Astrocyte (in vitro differentiated cells and primary cell): Measurements from ENCODE around the gene KCNH6. TPM values are rescaled to one million over a fixed set of nuclear protein-coding genes. Genes with fewer than 3 reads are reported as not detected.

Experiments used
- DNase-seq: peaks from one replicate; pipeline ENCODE4 v3.0.0-alpha.2; 2010; ENCODE audit warnings: low read depth
- FAIRE-seq: peaks from 2 replicates; lab custom pipeline; 2011; peaks lifted over from hg19 to GRCh38; lab: Jason Lieb, UNC
- H2AFZ ChIP-seq: 2 replicates; pipeline ENCODE4 v1.6.0; 2012; ENCODE audit warnings: low read depth, low read length, inconsistent platforms
- H3K27ac ChIP-seq: 2 replicates; pipeline ENCODE4 v1.5.1; 2011; ENCODE audit warnings: low read depth, low read length, inconsistent platforms
- H3K27me3 ChIP-seq: 2 replicates; pipeline ENCODE4 v1.6.0; 2011; ENCODE audit warnings: low read length, inconsistent platforms; ENCODE audit not compliant: insufficient read depth
- H3K36me3 ChIP-seq: 2 replicates; pipeline ENCODE4 v1.5.1; 2011; ENCODE audit warnings: low read length, inconsistent platforms; ENCODE audit not compliant: insufficient read depth
- H3K4me1 ChIP-seq: 2 replicates; pipeline ENCODE4 v1.5.1; 2011; ENCODE audit warnings: low read length, inconsistent platforms; ENCODE audit not compliant: insufficient read depth
- H3K4me2 ChIP-seq: 2 replicates; pipeline ENCODE4 v1.6.0; 2012; ENCODE audit warnings: low read length, inconsistent platforms
- H3K4me3 ChIP-seq: 2 replicates; pipeline ENCODE4 v1.5.1; 2011; ENCODE audit warnings: low read depth, mild to moderate bottlenecking, low read length, inconsistent platforms; ENCODE audit not compliant: insufficient read depth
- H3K79me2 ChIP-seq: 2 replicates; pipeline ENCODE4 v1.6.0; 2012; ENCODE audit warnings: mild to moderate bottlenecking, low read length, inconsistent platforms; ENCODE audit not compliant: insufficient read depth
- H3K9ac ChIP-seq: 2 replicates; pipeline ENCODE4 v1.6.0; 2012; ENCODE audit warnings: mild to moderate bottlenecking, low read length, inconsistent platforms
- H3K9me3 ChIP-seq: 2 replicates; pipeline ENCODE4 v1.5.1; 2012; ENCODE audit warnings: low read depth, mild to moderate bottlenecking, low read length, inconsistent platforms; ENCODE audit not compliant: insufficient read depth
- H4K20me1 ChIP-seq: 2 replicates; pipeline ENCODE4 v1.6.0; 2012; ENCODE audit warnings: low read length, inconsistent platforms; ENCODE audit not compliant: insufficient read depth
- H3K27ac Mint-ChIP-seq: one replicate; pipeline ENCODE4 v1.8.0; 2021; ENCODE audit warnings: mild to moderate bottlenecking, mixed read lengths; ENCODE audit not compliant: unreplicated experiment
- H3K27me3 Mint-ChIP-seq: one replicate; pipeline ENCODE4 v1.8.0; 2021; ENCODE audit warnings: low read depth, mixed read lengths; ENCODE audit not compliant: unreplicated experiment
- H3K36me3 Mint-ChIP-seq: one replicate; pipeline ENCODE4 v1.8.0; 2021; ENCODE audit warnings: low read depth, mixed read lengths; ENCODE audit not compliant: unreplicated experiment
- H3K4me1 Mint-ChIP-seq: one replicate; pipeline ENCODE4 v1.8.0; 2021; ENCODE audit warnings: low read depth, mixed read lengths; ENCODE audit not compliant: unreplicated experiment
- H3K4me3 Mint-ChIP-seq: one replicate; pipeline ENCODE4 v1.8.0; 2021; ENCODE audit warnings: mild to moderate bottlenecking, moderate library complexity, mixed read lengths; ENCODE audit not compliant: unreplicated experiment
- H3K9me3 Mint-ChIP-seq: one replicate; pipeline ENCODE4 v1.8.0; 2021; ENCODE audit warnings: mild to moderate bottlenecking, mixed read lengths; ENCODE audit not compliant: unreplicated experiment
- CTCF ChIP-seq: IDR thresholded peaks from 2 replicates; pipeline ENCODE4 v1.5.1; 2011; ENCODE audit warnings: low read depth, mild to moderate bottlenecking, inconsistent platforms, low read length, moderate library complexity; ENCODE audit not compliant: insufficient read depth
- EZH2 ChIP-seq: IDR thresholded peaks from 2 replicates; pipeline ENCODE4 v1.6.1; 2012; ENCODE audit warnings: mild to moderate bottlenecking, low read length, inconsistent platforms; ENCODE audit not compliant: insufficient read depth
- total RNA-seq: library from RNA; stranded (reverse); gene quantifications from 2 replicates; pipeline ENCODE4 v1.2.1, GENCODE V29; 2021

KCNH6 gene
- total RNA-seq, 1 donor from 2014 or later = not detected

DNA sequence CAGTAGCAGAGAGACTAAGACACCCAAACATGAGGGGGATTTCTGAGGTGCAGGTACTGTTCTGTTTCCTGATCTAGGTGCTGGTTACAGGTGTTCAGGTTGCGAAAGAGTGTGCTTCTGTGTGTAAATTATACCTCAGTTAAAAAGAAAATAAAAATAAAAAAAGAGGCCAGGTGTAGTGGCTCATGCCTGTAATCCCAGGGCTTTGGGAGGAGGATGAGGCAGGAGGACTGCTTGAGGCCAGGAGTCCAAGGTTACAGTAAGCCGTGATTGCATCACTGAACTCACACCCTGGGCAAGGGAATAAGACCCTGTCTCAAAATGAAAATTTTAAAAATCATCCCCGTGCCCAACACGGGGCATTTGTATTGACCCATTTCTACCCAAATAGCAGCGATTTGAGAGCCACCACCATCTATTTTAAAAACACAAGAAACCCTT, 23.9 kb downstream of the KCNH6 start:
- H3K9ac ChIP-seq = no peak overlapping the region
- Mint-ChIP-seq H3K36me3 (no peaks in the 10 kb centered on the region), H3K4me1 (peaks cover 5% of the 10 kb centered on the region), H3K27me3 (peaks cover 4% of the 10 kb centered on the region), H3K9me3 (no peaks in the 10 kb centered on the region), H3K4me3 (no peak overlapping the region), H3K27ac (no peak overlapping the region)
- TF ChIP-seq CTCF = no peak
- no peak for TF ChIP-seq EZH2
- no peak overlapping the region for H3K27ac ChIP-seq
- DNase-seq (no peak), FAIRE-seq (no peak)
- peaks cover 9% of the 10 kb centered on the region for H4K20me1 ChIP-seq
- H3K4me3 ChIP-seq = no peak overlapping the region
- peaks cover 11% of the 10 kb centered on the region for H3K4me1 ChIP-seq
- no peaks in the 10 kb centered on the region for H3K9me3 ChIP-seq
- no peaks in the 10 kb centered on the region for H3K36me3 ChIP-seq
- no peak overlapping the region for H2AFZ ChIP-seq
- peaks cover 18% of the 10 kb centered on the region for H3K79me2 ChIP-seq
- no peaks in the 10 kb centered on the region for H3K27me3 ChIP-seq
- no peak overlapping the region for H3K4me2 ChIP-seq

DNA sequence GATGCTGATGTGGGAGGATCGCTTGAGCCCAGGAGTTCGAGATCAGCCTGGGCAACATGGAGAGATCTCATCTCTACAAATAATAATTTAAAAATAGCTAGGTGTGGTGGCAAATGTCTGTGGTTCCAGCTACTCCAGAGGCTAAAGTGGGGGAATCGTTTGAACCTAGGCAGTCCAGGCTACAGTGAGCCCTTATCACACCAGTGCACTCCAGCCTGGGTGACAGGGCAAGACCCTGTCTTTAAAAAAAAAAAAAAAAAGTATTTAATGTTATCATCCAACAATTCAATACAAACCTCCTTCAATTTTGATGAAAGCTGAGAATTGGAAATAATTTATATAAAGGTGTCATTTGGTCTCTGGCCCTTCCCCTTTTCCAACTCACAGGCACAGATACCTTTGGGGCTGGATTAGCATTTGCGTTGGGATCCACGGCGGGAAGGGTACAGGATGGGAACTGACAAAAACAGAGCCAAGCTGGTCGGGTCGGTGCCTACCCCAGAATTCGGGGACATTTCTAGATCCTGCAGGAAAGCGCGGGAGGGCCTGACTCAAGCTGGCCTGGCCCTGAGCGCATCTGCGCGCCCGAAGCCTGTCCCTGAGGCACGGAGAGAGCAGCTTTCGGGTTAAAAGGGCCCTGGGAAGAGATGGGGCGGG, 26.3 kb downstream of the KCNH6 start:
- peaks cover 32% of the 10 kb centered on the region for H4K20me1 ChIP-seq
- no peak for DNase-seq

More for the DNA sequence above, 26.3 kb downstream of the KCNH6 start:
- peak overlapping the region; percentile 92 for H3K4me3 ChIP-seq
- H3K4me3 Mint-ChIP-seq = peak overlapping the region; percentile 89
- no peak for FAIRE-seq
- peaks cover 4% of the 10 kb centered on the region for H3K36me3 ChIP-seq
- no peaks in the 10 kb centered on the region for H3K9me3 ChIP-seq
- H3K27me3 Mint-ChIP-seq = peaks cover 4% of the 10 kb centered on the region
- H3K27ac ChIP-seq = peak overlapping the region; percentile 79
- H3K9ac ChIP-seq = peak overlapping the region; percentile 89
- H3K36me3 Mint-ChIP-seq = no peaks in the 10 kb centered on the region
- H3K4me2 ChIP-seq = peak overlapping the region; percentile 99
- H3K27ac Mint-ChIP-seq = peak overlapping the region; percentile 86
- H2AFZ ChIP-seq = peak overlapping the region; percentile 100
- H3K4me1 ChIP-seq = peaks cover 17% of the 10 kb centered on the region
- peaks cover 16% of the 10 kb centered on the region for H3K4me1 Mint-ChIP-seq
- H3K9me3 Mint-ChIP-seq = no peaks in the 10 kb centered on the region
- no peaks in the 10 kb centered on the region for H3K27me3 ChIP-seq
- H3K79me2 ChIP-seq = peaks cover 41% of the 10 kb centered on the region
- TF ChIP-seq CTCF = no peak
- no peak for TF ChIP-seq EZH2
